Mesenteric fat pad (tissue), 1 donor: ENCODE data around the gene IFT22. TPM values are rescaled to one million over a fixed set of nuclear protein-coding genes. Genes with fewer than 3 reads are reported as not detected.
"Not testable (repeated sequence)": the region's sequence is repeated elsewhere in the genome, so short reads cannot be mapped to it uniquely, and the experiment has no call there.

Experiments
- DNase-seq: peaks from one replicate; pipeline ENCODE4 v3.0.0-alpha.2; 2020; ENCODE audit warnings: low spot score
- long read RNA-seq: library from polyadenylated mRNA; unstranded; transcript quantifications from one replicate; pipeline ENCODE4 v2.0.0, GENCODE V29; 2020
- total RNA-seq: library from RNA; stranded (reverse); fragmentation: NEBNext Ultra II Directional; extraction: Animal tissue kit (Norgen Biotek cat#: 25700); gene quantifications from one replicate; pipeline ENCODE4 v1.2.1, GENCODE V29; 2021
- donor health status: DM: yes; HTN: yes; CAD: no.

IFT22 gene
- total RNA-seq = 12.0 TPM
- long read RNA-seq, transcript IFT22-201 (5 exons, 1,130 nt) = major isoform, 9 of 17 reads
- long read RNA-seq, partial matches to known transcripts = 2 of 17 reads
- long read RNA-seq, other reads (novel, unspliced or antisense) = 0 of 17 reads

- DNase-seq = peak; percentile 95
Observed at GRCh38 chr7:101321491-101322401, at the start of gene IFT22. Gene IFT22, minus strand, starts transcription at chr7:101321812. Its CDS starts 103 bp downstream, at chr7:101321709.

GRCh38 chr7:101370836-101371235 is 49.2 kb upstream of the IFT22 start:
- no peak for DNase-seq

GRCh38 chr7:101368422-101369165 is 47.0 kb upstream of the IFT22 start:
- no peak for DNase-seq

GRCh38 chr7:101367676-101368075 is 46.1 kb upstream of the IFT22 start:
- no peak for DNase-seq

- DNase-seq = no peak
Observed at GRCh38 chr7:101365956-101366355, 44.3 kb upstream of the IFT22 start.

GRCh38 chr7:101363734-101364374 is 42.2 kb upstream of the IFT22 start:
- peak; percentile 91 for DNase-seq

GRCh38 chr7:101363196-101363733 is 41.7 kb upstream of the IFT22 start:
- DNase-seq = no peak

GRCh38 chr7:101362334-101363195 is 41.0 kb upstream of the IFT22 start, which contains the start of gene COL26A1:
Gene COL26A1, plus strand, starts transcription at chr7:101362875. Its CDS starts 158 bp downstream, at chr7:101363033.
- DNase-seq = no peak

- no peak for DNase-seq
Observed at GRCh38 chr7:101357433-101357832, 35.8 kb upstream of the IFT22 start.

GRCh38 chr7:101352920-101353308 is 31.3 kb upstream of the IFT22 start:
- DNase-seq = no peak

- DNase-seq = not testable (repeated sequence)
Observed at GRCh38 chr7:101349300-101349699, 27.7 kb upstream of the IFT22 start.

- DNase-seq = not testable (repeated sequence)
Observed at GRCh38 chr7:101348456-101349067, 26.9 kb upstream of the IFT22 start.

GRCh38 chr7:101347477-101347876 is 25.9 kb upstream of the IFT22 start:
- no peak for DNase-seq

- DNase-seq = no peak
Observed at GRCh38 chr7:101342892-101343291, 21.3 kb upstream of the IFT22 start.

GRCh38 chr7:101340379-101340778 is 18.8 kb upstream of the IFT22 start:
- DNase-seq = no peak

- no peak for DNase-seq
Observed at GRCh38 chr7:101333912-101334311, 12.3 kb upstream of the IFT22 start.

- DNase-seq = no peak
Observed at GRCh38 chr7:101332026-101332425, 10.4 kb upstream of the IFT22 start.

- no peak for DNase-seq
Observed at GRCh38 chr7:101330011-101330484, 8.4 kb upstream of the IFT22 start.

GRCh38 chr7:101328159-101328558 is 6.5 kb upstream of the IFT22 start:
- DNase-seq = no peak

GRCh38 chr7:101319401-101319800 is 2.2 kb downstream of the IFT22 start:
- DNase-seq = no peak
